Hematopoietic multipotent progenitor cell treated with erythropoietin and hydrocortisone succinate and interleukin-3 and kit ligand, for 17 days (in vitro differentiated cells): Measurements from ENCODE around the gene ALDH9A1.
"Not testable (repeated sequence)": the region's sequence is repeated elsewhere in the genome, so short reads cannot be mapped to it uniquely, and the experiment has no call there.

ENCODE experiments used
- DNase-seq: peaks from one replicate; pipeline ENCODE4 v3.0.0-alpha.2; 2015; ENCODE audit warnings: low spot score

The ALDH9A1 gene

DNA sequence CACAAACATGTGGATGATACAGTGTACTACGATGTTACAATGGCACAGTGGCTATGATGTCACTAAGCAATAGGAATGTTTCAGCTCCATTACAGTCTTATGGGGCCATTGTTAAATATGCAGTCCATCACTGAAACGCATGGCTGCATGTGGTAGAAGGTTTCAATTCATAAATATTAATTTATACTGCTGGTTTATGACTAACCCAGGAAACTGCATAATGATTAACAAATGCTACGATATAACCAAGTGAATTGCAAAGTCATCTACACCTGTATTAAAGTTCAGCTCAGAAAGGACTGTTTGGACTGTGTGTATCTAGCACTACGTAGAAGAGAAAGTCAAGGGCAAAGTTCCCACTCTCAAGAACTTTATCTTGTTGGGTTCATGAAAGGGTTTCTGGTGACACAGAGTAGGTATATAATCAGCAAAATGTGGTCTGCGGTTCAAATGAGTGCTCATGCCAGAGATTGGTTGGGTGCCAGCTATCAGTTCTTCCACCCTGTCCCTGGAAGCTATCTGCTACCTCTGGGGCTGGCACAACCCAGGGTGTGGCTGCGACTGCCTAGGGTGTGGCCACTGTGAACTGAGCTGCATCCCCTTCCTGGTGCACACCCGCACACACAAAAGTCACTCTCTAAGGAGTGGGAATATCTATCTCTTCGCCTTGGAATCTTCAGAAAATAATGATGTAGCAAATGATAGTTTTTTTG, 52.6 kb downstream of the ALDH9A1 start:
- peak; percentile 90 for DNase-seq

- DNase-seq = peak; percentile 23
Observed at GRCh38 chr1:165644064-165644735, 54.2 kb downstream of the ALDH9A1 start.

GRCh38 chr1:165641231-165641987, 57.0 kb downstream of the ALDH9A1 start:
- no peak for DNase-seq

- no peak for DNase-seq
Observed at GRCh38 chr1:165639821-165640623, 58.3 kb downstream of the ALDH9A1 start.

DNA sequence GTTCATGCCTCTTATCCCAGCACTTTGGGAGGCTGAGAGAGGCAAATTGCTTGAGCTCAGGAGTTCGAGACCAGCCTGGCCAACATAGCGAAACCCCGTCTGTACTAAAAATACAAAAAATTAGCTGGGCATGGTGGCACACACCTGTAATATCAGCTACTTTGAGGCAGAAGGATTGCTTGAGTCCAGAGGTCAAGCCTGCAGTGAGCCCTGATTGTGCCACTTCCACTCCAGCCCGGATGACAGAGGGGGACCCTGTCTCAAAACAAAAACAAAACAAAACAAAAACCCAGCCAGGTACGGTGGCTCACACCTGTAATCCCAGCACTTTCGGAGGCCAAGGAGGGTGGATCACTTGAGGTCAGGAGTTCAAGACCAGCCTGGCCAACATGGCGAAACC, 60.2 kb downstream of the ALDH9A1 start:
- not testable (repeated sequence) for DNase-seq

DNA sequence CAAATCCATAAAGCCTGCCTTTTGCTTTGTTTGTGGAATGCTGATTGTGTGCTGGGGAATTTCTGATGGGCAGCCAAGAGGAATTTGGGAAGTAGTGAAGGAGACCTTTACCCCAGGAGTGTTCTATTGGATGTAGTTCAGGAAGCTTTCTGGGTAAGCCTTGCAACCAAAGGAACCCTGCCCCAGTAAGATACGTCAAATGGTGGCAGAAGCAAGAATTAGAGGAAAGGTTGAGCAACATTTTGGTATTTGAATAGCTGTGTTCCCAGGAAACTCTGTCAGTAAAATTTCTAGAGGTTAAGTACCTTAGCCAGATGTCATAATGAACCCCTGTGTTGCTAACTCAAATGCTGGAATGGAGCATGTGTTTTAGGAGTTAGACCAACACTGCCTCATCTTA, 60.9 kb downstream of the ALDH9A1 start:
- no peak for DNase-seq

- DNase-seq = no peak
Observed at GRCh38 chr1:165635823-165636222, 62.5 kb downstream of the ALDH9A1 start.

DNA sequence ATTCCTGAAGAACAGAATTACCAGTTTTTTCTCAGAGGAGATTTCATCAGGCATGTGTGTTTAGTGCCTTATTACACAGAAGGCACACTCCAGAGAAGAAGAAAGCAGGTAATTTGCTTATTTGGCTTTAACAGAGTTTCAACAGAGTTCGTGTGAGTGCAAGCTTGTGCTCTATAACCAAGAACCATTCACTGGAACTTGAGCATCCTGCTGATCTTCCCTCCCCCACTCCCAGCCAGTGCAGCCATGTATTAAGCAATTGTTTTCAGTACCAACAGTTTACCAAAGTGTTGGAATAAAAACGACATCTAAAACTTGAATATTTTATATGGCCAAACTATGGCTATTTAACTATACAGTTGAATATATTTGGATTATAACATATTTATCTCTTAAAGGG, 63.0 kb downstream of the ALDH9A1 start:
- DNase-seq = no peak

DNA sequence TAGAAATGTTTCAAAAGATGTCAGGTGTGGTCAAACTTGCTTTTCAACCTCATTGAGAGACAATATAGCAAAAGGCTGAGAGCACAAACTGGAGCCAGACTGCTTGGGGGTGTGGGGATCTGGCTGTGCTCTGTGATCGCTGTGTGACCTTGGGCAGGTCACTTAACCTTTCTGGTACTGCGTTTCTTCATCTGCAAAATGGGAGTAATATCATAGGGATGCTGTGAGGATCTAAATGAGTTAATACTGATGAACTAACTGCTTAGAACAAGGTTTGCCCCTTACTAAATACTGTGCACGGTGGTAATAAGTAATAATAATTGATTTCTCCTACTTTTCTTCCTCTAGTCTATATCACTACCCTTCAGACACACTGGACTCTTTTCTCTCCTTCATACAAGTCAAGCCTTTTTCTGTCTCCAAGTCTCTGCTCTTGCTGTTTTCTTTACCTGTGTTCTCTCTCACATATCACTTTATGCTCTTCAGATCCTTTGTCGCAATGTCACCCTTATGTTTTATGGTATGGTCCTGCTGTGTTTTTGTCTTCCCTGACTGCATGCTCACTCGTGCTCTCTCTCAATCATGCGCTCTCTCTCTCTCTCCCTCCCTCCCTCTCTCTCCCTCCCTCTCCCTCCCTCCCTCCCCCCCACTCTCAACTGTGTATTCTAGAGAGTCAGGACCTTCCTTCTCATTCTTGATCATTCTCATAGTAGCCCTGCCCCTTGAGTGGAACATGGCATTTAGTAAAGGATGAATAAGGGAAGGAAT, 64.0 kb downstream of the ALDH9A1 start:
- DNase-seq = peak; percentile 33

DNA sequence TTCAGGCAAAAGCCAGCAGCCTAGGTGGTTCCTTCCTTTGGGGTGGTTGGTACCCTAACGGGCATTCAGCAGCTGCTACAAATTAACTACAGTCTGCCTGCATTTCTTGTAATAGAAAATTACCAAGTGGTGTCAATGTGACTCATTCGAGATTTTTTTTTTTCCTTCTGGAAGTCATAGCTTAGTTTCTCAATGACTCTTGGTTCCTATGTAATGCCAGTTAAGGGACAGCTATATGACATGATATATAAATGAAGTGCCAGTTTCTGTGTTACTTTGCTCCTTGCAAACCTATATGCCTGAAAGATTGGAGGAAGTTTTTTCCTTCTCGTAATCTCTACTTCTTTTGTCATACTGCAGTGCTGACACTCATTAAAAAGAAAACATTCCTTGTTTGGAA, 64.7 kb downstream of the ALDH9A1 start:
- DNase-seq = peak; percentile 41

GRCh38 chr1:165632491-165632890, 65.9 kb downstream of the ALDH9A1 start:
- DNase-seq = no peak

- DNase-seq = no peak
Observed at GRCh38 chr1:165632152-165632469, 66.3 kb downstream of the ALDH9A1 start.

DNA sequence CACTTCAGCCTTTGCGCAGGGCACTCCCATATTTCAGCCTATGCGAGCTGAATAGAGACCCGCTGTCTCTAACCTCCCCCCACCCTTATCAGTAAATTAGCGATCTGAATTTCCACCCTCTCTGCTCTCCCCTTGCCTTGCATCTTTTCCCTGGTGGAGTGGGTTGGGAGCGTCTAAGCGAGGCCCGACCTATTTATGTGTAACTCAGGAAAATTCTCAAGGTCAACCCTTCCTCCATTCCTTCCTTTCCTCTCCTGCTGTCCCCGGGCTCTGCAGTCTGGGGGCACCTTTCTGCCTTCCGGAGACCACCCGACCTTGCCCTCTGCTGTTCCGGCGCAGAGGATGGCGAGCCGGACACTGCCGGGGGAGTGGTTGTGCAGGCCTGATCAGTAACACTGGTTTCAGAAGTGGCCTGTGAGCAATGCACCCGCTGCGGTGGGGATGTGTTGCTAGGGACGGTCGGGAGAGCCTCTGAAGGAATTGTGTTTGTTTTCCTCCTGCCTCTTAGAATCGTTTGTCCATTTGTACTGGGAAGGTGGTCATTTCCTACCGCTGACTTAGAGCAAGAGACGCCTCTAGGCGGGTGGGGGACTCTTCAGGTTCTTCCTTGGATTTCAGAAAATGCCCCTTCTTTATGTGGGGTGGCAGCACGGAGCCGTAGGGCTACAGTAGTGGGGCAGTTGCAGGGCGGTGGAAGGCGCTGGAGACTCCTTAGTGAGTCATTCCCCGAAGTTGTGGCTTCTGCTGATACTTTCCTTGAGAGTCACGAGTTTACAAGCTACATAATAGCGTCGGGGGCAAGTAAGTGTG, 66.8 kb downstream of the ALDH9A1 start:
- peak; percentile 87 for DNase-seq

GRCh38 chr1:165630629-165631341, 67.6 kb downstream of the ALDH9A1 start, which contains the start of gene MGST3:
MGST3 (plus strand) TSS chr1:165631234; CDS start chr1:165649848, 18,614 bp downstream.
- DNase-seq = peak; percentile 97

GRCh38 chr1:165629848-165630628, 68.3 kb downstream of the ALDH9A1 start:
- no peak for DNase-seq

- DNase-seq = no peak
Observed at GRCh38 chr1:165629151-165629550, 69.2 kb downstream of the ALDH9A1 start.

DNA sequence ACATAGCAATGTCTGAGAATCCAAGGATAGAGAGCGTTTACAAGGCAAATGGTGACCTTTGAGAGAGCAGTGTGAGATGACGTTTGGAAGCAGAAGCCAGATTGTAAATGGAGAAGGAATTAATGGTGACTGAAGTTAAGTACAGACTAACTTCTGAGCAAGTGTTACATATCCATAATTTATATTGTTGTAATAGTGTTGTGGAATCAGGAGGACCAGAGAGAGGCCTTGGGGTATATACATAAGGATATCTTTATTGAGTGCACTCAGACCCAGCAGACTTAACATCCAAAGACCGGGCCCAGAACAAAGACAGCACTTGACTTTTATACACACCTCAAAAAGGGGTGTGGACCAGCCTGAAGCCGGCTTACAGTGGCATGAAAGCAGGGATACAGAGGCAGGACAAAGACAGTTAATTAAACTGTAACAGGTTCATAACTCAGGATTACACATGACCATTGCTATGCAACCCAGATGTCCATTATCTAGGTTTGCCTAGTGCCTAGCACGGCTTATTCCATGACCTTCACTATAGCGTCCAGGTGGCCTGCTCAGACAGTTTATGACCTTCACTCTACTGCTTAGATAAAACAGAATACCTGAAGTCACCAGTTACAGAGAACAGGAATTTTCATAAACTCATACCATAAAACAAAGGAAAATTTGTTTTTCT, 70.1 kb downstream of the ALDH9A1 start:
- no peak for DNase-seq

GRCh38 chr1:165624441-165624840, 73.9 kb downstream of the ALDH9A1 start:
- no peak for DNase-seq

DNA sequence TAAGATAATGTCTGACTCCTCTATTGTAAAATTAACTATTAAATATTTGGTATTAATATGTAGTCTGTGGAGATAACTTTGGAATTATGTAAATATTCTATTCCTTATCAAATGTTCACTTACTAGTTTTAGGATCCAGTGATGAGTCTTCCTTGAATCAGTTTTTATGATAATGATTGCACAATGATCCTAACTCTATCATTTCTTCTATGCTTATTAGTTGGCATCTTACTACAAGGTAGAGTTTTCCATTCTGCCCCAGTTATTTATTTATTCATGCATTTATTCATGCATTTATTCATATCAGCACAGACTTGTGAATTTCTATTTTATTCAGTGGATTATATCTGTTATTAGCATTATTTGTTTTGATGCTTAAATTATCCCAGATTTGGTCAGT, 74.7 kb downstream of the ALDH9A1 start:
- no peak for DNase-seq
